22Rv1 (cell line): Measurements from ENCODE around the gene PAQR9.
A peak's percentile ranks its signal among the peaks of the same experiment; 100 is the strongest.

ENCODE experiments used
- CTCF ChIP-seq: fragments of 450-650 bp; IDR thresholded peaks from 2 replicates; pipeline ENCODE4 v1.5.1; 2017; ENCODE audit warnings: mild to moderate bottlenecking
- ZFX ChIP-seq: fragments of 450-650 bp; IDR thresholded peaks from 2 replicates; pipeline ENCODE4 v1.6.1; 2017; ENCODE audit warnings: antibody characterized with exemption, borderline replicate concordance

DNA sequence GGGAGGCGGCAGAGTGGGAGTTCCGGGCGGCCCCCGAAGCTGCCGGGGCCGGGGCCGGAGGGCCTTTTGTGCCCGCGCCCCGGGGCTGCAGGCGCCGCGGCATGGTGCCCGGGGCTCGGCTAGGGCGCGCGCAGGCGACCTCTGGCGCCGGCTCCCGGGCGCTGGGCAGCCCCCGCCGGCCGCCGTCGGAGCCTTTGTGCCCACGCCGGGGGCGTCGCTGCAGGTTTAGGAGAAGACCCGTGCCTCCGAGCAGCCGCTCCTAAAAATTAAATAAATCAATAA, 299 bp downstream of the PAQR9 start:
- peak; percentile 36; the same call in 1 of the 2 replicates for TF ChIP-seq CTCF
- no peak for TF ChIP-seq ZFX
